Activated naive CD4-positive, alpha-beta T cell treated with anti-CD3 and anti-CD28 coated beads for 36 hours (primary cell): ENCODE data around the gene CRBN. TPM values are rescaled to one million over a fixed set of nuclear protein-coding genes. Genes with fewer than 3 reads are reported as not detected.

Experiments
- CTCF ChIA-PET: fragments of 350-600 bp; sonication (Branson Sonifier 250); formaldehyde crosslinking; loops from one replicate; lab custom pipeline; 2021; ENCODE audit warnings: antibody characterized with exemption; lab: Charles Lee
- DNase-seq: peaks from one replicate; pipeline ENCODE4 v3.0.0-alpha.2; 2020
- H3K27ac Mint-ChIP-seq: one replicate; pipeline ENCODE4 v1.8.0; 2021; ENCODE audit warnings: mild to moderate bottlenecking, mixed read lengths
- H3K27me3 Mint-ChIP-seq: one replicate; pipeline ENCODE4 v1.8.0; 2021; ENCODE audit warnings: low read depth, mixed read lengths
- H3K36me3 Mint-ChIP-seq: one replicate; pipeline ENCODE4 v1.8.0; 2021; ENCODE audit warnings: low read depth, mixed read lengths
- H3K4me1 Mint-ChIP-seq: one replicate; pipeline ENCODE4 v1.8.0; 2021; ENCODE audit warnings: low read depth, mixed read lengths
- H3K4me3 Mint-ChIP-seq: one replicate; pipeline ENCODE4 v1.8.0; 2021; ENCODE audit warnings: mild to moderate bottlenecking, moderate library complexity, mixed read lengths
- H3K9me3 Mint-ChIP-seq: one replicate; pipeline ENCODE4 v1.8.0; 2021; ENCODE audit warnings: mixed read lengths
- intact Hi-C: fragments of 100-400 bp; cut with micrococcal nuclease; formaldehyde crosslinking; loops from one replicate; pipeline ENCODE4 v1.15.1; 2023
- total RNA-seq, 2 experiments: library from RNA; stranded (reverse); gene quantifications; one replicate each; pipeline ENCODE4 v1.2.3, GENCODE V29; 2021

Gene CRBN
- total RNA-seq, 2 experiments from 2014 or later: 44.1 to 48.0 TPM

- CTCF ChIA-PET: no interaction called here
- Mint-ChIP-seq H3K27ac (no peak overlapping the region), H3K4me3 (no peak overlapping the region), H3K4me1 (peaks cover 57% of the 10 kb centered on the region), H3K9me3 (no peaks in the 10 kb centered on the region), H3K27me3 (no peaks in the 10 kb centered on the region), H3K36me3 (peaks cover 34% of the 10 kb centered on the region)
- intact Hi-C loops: loop anchor here (1.0 kb wide), 1 partner anchor 13 kb away; no protein-coding TSS in a partner anchor
- no peak for DNase-seq
These were observed 13.8 kb downstream of the CRBN start for GRCh38 chr3:3165650-3166049.

DNA sequence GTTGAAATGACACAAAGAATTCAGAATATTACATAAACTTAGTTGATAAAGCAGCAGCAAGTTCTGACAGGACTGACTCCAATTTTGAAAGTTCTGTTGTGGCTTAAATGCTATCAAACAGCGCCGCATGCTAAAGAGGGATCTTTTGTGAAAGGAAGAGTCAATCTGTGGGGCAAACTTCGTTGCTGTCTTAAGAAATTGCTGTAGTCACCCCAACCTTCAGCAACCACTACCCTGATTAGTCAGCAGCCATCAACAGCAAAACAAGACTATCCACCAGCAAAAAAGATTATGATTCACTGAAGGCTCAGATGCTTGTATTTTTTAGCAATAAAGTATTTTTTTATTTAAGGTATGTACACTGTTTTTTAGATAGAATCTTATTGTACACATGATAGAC lies 14.2 kb downstream of the CRBN start:
- H3K27ac Mint-ChIP-seq: peak overlapping the region; percentile 42
- H3K27me3 Mint-ChIP-seq: no peaks in the 10 kb centered on the region
- intact Hi-C loops: loop anchor here (1.0 kb wide), 1 partner anchor 13 kb away; no protein-coding TSS in a partner anchor
- CTCF ChIA-PET: no interaction called here
- H3K4me3 Mint-ChIP-seq: no peak overlapping the region
- H3K4me1 Mint-ChIP-seq: peaks cover 56% of the 10 kb centered on the region
- H3K36me3 Mint-ChIP-seq: peaks cover 34% of the 10 kb centered on the region
- no peaks in the 10 kb centered on the region for H3K9me3 Mint-ChIP-seq
- DNase-seq: peak; percentile 28

- H3K9me3 Mint-ChIP-seq: peaks cover 6% of the 10 kb centered on the region
- intact Hi-C loops: no loop called here
- CTCF ChIA-PET: interaction anchor here (1.4 to 3.1 kb wide), 2 partner anchors 11 to 13 kb away, joined by 6 to 11 read pairs; no protein-coding TSS in a partner anchor
These were observed 18.7 kb downstream of the CRBN start for GRCh38 chr3:3160826-3161225.

DNA sequence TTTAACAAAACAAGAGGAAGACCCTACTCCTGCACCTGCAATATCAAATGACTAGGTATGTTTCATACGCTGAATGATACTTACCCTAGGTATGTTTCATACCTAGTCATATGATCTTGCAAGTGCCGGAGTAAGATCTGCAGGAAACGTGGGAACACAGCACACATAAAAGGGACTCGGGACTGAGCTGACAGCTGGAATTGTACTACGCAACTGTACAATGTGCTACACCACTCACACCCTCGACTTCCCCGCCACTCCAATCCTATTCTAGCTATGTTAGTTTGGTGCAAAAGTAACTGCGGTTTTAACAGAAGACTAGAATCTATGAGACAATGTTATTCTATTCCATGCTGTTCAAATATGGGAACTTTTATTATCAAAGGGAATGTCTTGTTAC lies 22.0 kb downstream of the CRBN start:
- Mint-ChIP-seq H3K9me3 (peaks cover 6% of the 10 kb centered on the region), H3K4me3 (no peak overlapping the region), H3K4me1 (peaks cover 33% of the 10 kb centered on the region), H3K27me3 (no peaks in the 10 kb centered on the region), H3K27ac (peak overlapping the region; percentile 76), H3K36me3 (peaks cover 40% of the 10 kb centered on the region)
- no peak for DNase-seq
- CTCF ChIA-PET: no interaction called here
- intact Hi-C loops: no loop called here

More at GRCh38 chr3:3160826-3161225, 18.7 kb downstream of the CRBN start:
- Mint-ChIP-seq H3K27me3 (no peaks in the 10 kb centered on the region), H3K27ac (peak overlapping the region; percentile 51), H3K4me1 (peaks cover 54% of the 10 kb centered on the region), H3K36me3 (peaks cover 46% of the 10 kb centered on the region), H3K4me3 (no peak overlapping the region)
- DNase-seq: no peak

DNA sequence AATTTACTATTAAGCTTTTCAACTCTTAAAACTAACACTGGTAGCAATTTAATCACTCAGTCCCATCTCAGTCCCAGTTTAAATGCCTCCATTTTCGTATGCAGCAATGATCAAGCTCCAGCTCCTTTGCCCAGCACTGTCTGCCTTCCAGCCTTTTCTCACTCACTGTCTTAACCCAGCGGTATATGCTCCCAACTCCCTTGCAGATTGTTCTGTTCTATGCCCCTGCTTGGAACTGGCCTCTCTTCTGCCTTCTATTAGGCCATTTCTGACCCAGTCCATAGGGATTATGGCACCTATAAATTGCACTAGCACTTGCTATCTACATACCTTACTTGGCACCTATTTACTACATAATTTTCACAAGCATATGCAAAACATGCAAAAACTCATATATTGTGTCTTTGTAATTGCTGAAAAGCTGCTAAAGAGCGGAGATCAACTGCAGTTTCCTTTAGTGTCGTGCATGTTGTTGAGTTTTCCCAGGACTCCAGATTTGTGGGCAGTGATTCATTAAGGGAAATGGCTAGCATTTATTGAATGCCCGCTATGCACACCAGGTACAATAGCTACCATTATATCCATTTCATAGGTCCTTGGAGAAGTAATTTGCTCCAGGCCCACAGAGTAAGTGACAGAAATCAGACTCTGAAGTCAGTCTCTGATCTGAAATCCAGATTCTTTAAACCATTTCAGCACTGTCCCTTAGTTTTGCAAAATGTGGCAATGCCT lies 24.4 kb downstream of the CRBN start:
- no peak for DNase-seq
- CTCF ChIA-PET: interaction anchor here (1.0 to 2.0 kb wide), 2 partner anchors 17 to 21 kb away, joined by 3 to 10 read pairs; no protein-coding TSS in a partner anchor
- peak overlapping the region; percentile 72 for H3K27ac Mint-ChIP-seq
- H3K4me1 Mint-ChIP-seq: peaks cover 25% of the 10 kb centered on the region
- intact Hi-C loops: loop anchor here (1.0 kb wide), 1 partner anchor 9 kb away; no protein-coding TSS in a partner anchor
- no peak overlapping the region for H3K4me3 Mint-ChIP-seq
- H3K27me3 Mint-ChIP-seq: no peaks in the 10 kb centered on the region
- peaks cover 6% of the 10 kb centered on the region for H3K9me3 Mint-ChIP-seq
- peaks cover 49% of the 10 kb centered on the region for H3K36me3 Mint-ChIP-seq

DNA sequence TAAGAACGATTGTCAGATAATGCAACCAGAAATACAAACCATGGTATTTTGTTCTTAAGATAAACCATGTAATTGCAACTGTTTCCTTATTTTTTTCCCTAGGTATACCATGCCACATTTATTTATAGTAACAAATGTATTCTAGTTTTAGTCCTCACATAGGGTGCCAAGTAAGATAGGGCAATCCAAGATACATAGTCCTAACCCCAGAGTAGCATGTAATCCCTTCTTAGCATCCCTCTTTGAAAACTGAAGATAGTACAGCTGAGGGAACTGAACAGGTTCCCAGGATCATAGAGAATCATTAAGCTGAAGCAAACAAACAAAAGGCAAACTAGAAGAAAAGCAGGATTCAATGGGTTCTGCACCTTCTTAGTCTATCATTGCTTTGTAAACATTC lies 28.0 kb downstream of the CRBN start:
- Mint-ChIP-seq H3K4me3 (no peak overlapping the region), H3K36me3 (peaks cover 43% of the 10 kb centered on the region), H3K9me3 (no peaks in the 10 kb centered on the region), H3K4me1 (peaks cover 21% of the 10 kb centered on the region), H3K27me3 (no peaks in the 10 kb centered on the region), H3K27ac (peak overlapping the region; percentile 13)
- CTCF ChIA-PET: interaction anchor here (1.0 kb wide), 1 partner anchor 13 kb away, joined by 4 read pairs; no protein-coding TSS in a partner anchor
- intact Hi-C loops: no loop called here
- DNase-seq: no peak

- intact Hi-C loops: no loop called here
- H3K27me3 Mint-ChIP-seq: no peaks in the 10 kb centered on the region
- no peaks in the 10 kb centered on the region for H3K9me3 Mint-ChIP-seq
- H3K36me3 Mint-ChIP-seq: peaks cover 45% of the 10 kb centered on the region
- CTCF ChIA-PET: no interaction called here
- H3K4me1 Mint-ChIP-seq: peaks cover 25% of the 10 kb centered on the region
- DNase-seq: no peak
- H3K4me3 Mint-ChIP-seq: no peak overlapping the region
- peak overlapping the region; percentile 69 for H3K27ac Mint-ChIP-seq
These were observed 29.9 kb downstream of the CRBN start for GRCh38 chr3:3149560-3149959.

- H3K27me3 Mint-ChIP-seq: no peaks in the 10 kb centered on the region
- CTCF ChIA-PET: no interaction called here
- no peak for DNase-seq
- H3K9me3 Mint-ChIP-seq: no peaks in the 10 kb centered on the region
- H3K4me3 Mint-ChIP-seq: no peak overlapping the region
- peaks cover 26% of the 10 kb centered on the region for H3K4me1 Mint-ChIP-seq
- H3K27ac Mint-ChIP-seq: peak overlapping the region; percentile 71
- H3K36me3 Mint-ChIP-seq: peaks cover 51% of the 10 kb centered on the region
- intact Hi-C loops: loop anchor here (1.0 kb wide), 1 partner anchor 8 kb away; no protein-coding TSS in a partner anchor
These were observed 33.7 kb downstream of the CRBN start for GRCh38 chr3:3145831-3146230.

GRCh38 chr3:3141939-3142338 lies 37.6 kb downstream of the CRBN start:
- no peaks in the 10 kb centered on the region for H3K27me3 Mint-ChIP-seq
- CTCF ChIA-PET: interaction anchor here (2.7 to 2.9 kb wide), 2 partner anchors 29 to 31 kb away, joined by 8 to 9 read pairs; no protein-coding TSS in a partner anchor

DNA sequence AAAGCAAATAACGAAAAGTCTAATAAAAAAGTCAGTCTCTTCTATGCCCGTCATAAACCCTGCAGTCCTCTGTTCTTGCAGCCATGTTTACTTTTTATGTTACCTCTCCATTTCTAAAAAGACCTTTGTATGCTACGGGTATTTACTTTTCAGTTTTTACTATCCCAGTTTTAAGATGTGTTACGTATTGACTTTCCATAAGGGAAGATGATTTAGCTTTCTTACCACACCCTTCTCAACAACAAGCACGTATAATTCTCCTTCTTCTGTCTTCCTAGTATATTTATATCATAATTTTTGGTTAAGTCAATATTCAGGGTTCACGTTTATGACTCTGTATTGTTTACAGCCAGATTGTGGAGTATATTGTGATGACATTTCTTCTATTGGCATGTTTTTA lies 42.0 kb downstream of the CRBN start:
- Mint-ChIP-seq H3K27me3 (no peaks in the 10 kb centered on the region), H3K36me3 (peaks cover 56% of the 10 kb centered on the region), H3K4me3 (no peak overlapping the region), H3K9me3 (no peaks in the 10 kb centered on the region), H3K27ac (peak overlapping the region; percentile 20), H3K4me1 (peaks cover 48% of the 10 kb centered on the region)
- intact Hi-C loops: no loop called here
- no peak for DNase-seq
- CTCF ChIA-PET: no interaction called here

More at GRCh38 chr3:3141939-3142338, 37.6 kb downstream of the CRBN start:
- intact Hi-C loops: no loop called here
- H3K36me3 Mint-ChIP-seq: peaks cover 58% of the 10 kb centered on the region
- DNase-seq: no peak
- H3K27ac Mint-ChIP-seq: peak overlapping the region; percentile 76
- H3K4me1 Mint-ChIP-seq: peaks cover 25% of the 10 kb centered on the region
- no peaks in the 10 kb centered on the region for H3K9me3 Mint-ChIP-seq
- no peak overlapping the region for H3K4me3 Mint-ChIP-seq

DNA sequence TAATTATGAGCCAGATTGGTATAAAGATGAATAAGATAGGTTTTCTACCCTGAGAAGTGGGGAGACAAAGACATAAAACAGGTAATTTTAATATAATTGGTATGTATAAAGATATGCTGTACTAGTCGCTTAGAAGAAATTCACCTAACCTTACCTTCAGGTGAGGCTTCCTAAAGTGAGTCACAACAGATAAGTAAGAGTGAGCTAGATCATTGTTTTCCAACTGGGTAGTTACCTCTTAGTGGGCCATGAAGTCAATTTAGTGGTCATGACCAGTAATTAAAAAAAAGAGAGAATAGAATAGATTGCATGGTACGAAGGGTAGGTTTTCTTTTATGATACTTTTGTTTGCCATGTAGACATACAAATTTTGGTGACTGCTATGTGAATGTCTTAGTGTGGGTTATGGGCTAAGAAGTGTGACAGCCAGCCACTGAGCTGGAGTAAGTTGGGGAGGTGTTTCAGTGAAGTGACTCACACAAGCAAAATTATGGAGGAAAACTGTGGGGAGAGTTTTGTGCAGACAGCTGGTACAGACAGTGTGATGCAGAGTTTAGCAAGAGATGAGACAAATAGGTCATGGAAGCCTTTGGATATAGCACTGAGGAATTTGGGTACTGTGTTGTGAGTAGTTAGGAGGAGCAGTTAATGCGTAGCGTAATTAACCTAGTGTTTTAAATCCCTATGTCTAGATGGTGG lies 44.6 kb downstream of the CRBN start:
- Mint-ChIP-seq H3K27me3 (no peaks in the 10 kb centered on the region), H3K9me3 (no peaks in the 10 kb centered on the region), H3K36me3 (peaks cover 50% of the 10 kb centered on the region), H3K4me1 (peaks cover 47% of the 10 kb centered on the region), H3K27ac (peak overlapping the region; percentile 69), H3K4me3 (no peak overlapping the region)
- CTCF ChIA-PET: interaction anchor here (0.7 to 1.1 kb wide), 2 partner anchors 36 to 432 kb away, joined by 3 read pairs; no protein-coding TSS in a partner anchor
- intact Hi-C loops: no loop called here
- DNase-seq: no peak

DNA sequence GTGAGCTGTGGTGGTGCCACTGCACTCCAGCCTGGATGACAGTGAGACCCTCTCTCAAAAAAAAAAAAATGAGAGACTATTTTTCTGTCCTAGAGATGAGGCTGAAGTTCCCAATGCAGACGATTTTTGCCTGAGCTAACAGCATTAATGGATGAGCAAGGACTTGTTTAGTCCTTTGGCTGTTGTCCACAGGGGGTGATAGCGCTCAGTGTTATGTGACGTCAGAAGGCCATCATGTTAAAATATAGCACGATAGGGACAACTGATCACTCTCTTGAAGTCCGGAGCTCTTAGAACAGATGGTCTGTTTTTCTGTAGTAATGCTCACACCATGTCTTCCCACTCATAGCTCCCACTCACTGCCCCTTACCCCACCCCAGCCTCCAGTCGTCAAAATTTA lies 46.0 kb downstream of the CRBN start:
- CTCF ChIA-PET: interaction anchor here (0.6 to 1.4 kb wide), 5 partner anchors 21 to 658 kb away, joined by 3 to 5 read pairs (median 3); no protein-coding TSS in a partner anchor
- H3K9me3 Mint-ChIP-seq: no peaks in the 10 kb centered on the region
- H3K36me3 Mint-ChIP-seq: peaks cover 54% of the 10 kb centered on the region
- no peak for DNase-seq
- H3K4me3 Mint-ChIP-seq: no peak overlapping the region
- H3K27me3 Mint-ChIP-seq: no peaks in the 10 kb centered on the region
- intact Hi-C loops: no loop called here
- peak overlapping the region; percentile 8 for H3K27ac Mint-ChIP-seq
- H3K4me1 Mint-ChIP-seq: peaks cover 59% of the 10 kb centered on the region
